Effector memory CD4-positive, alpha-beta T cell (primary cell): Measurements from ENCODE around the gene PRR5L.
A peak's percentile ranks its signal among the peaks of the same experiment; 100 is the strongest.

Experiments
- DNase-seq, 3 donors: peaks; one replicate each; pipeline ENCODE4 v3.0.0-alpha.2; 2020
- H3K27ac ChIP-seq: 2 replicates; pipeline ENCODE4 v1.7.0; 2013; ENCODE audit warnings: mild to moderate bottlenecking, low read length, moderate library complexity; ENCODE audit not compliant: insufficient read depth, poor library complexity, severe bottlenecking
- H3K27me3 ChIP-seq: replicated peaks from 2 replicates; pipeline ENCODE4 v1.7.0; 2013; ENCODE audit warnings: mild to moderate bottlenecking, low read length; ENCODE audit not compliant: insufficient read depth, control insufficient read depth, poor library complexity, severe bottlenecking
- H3K36me3 ChIP-seq: 2 replicates; pipeline ENCODE4 v1.7.0; 2013; ENCODE audit warnings: mild to moderate bottlenecking, low read length, moderate library complexity; ENCODE audit not compliant: control insufficient read depth, insufficient read depth
- H3K4me1 ChIP-seq: 2 replicates; pipeline ENCODE4 v1.7.0; 2013; ENCODE audit warnings: low read length, mild to moderate bottlenecking; ENCODE audit not compliant: control insufficient read depth, insufficient read depth, poor library complexity, severe bottlenecking
- H3K4me3 ChIP-seq: 2 replicates; pipeline ENCODE4 v1.7.0; 2013; ENCODE audit warnings: low read length, low read depth, mild to moderate bottlenecking; ENCODE audit not compliant: insufficient read depth, poor library complexity, severe bottlenecking
- H3K9me3 ChIP-seq: 2 replicates; pipeline ENCODE4 v1.7.0; 2013; ENCODE audit warnings: mild to moderate bottlenecking, low read length, moderate library complexity; ENCODE audit not compliant: control insufficient read depth

The PRR5L gene

GRCh38 chr11:36443661-36444060 lies 147.6 kb downstream of the PRR5L start:
- Histone ChIP-seq H3K27ac (no peak overlapping the region), H3K4me3 (no peak overlapping the region), H3K27me3 (no peaks in the 10 kb centered on the region), H3K9me3 (no peaks in the 10 kb centered on the region), H3K4me1 (no peaks in the 10 kb centered on the region), H3K36me3 (no peaks in the 10 kb centered on the region)
- no peak for DNase-seq

GRCh38 chr11:36446135-36446534 lies 150.0 kb downstream of the PRR5L start:
- Histone ChIP-seq H3K9me3 (no peaks in the 10 kb centered on the region), H3K27me3 (no peaks in the 10 kb centered on the region), H3K27ac (no peak overlapping the region), H3K4me1 (peaks cover 13% of the 10 kb centered on the region), H3K4me3 (no peak overlapping the region), H3K36me3 (no peaks in the 10 kb centered on the region)
- DNase-seq, result no peak

- Histone ChIP-seq H3K36me3 (no peaks in the 10 kb centered on the region), H3K27me3 (no peaks in the 10 kb centered on the region)
These were observed 151.4 kb downstream of the PRR5L start for GRCh38 chr11:36447514-36447913.

GRCh38 chr11:36447947-36448346 lies 151.9 kb downstream of the PRR5L start:
- Histone ChIP-seq H3K36me3 (no peaks in the 10 kb centered on the region), H3K9me3 (no peaks in the 10 kb centered on the region), H3K27me3 (no peaks in the 10 kb centered on the region), H3K27ac (no peak overlapping the region), H3K4me1 (peaks cover 30% of the 10 kb centered on the region), H3K4me3 (no peak overlapping the region)
- no peak for DNase-seq

More at GRCh38 chr11:36447514-36447913, 151.4 kb downstream of the PRR5L start:
- no peak overlapping the region for H3K27ac ChIP-seq
- H3K9me3 ChIP-seq, result no peaks in the 10 kb centered on the region
- DNase-seq, result no peak
- H3K4me1 ChIP-seq, result peaks cover 26% of the 10 kb centered on the region
- no peak overlapping the region for H3K4me3 ChIP-seq

- Histone ChIP-seq H3K27me3 (no peaks in the 10 kb centered on the region), H3K9me3 (no peaks in the 10 kb centered on the region), H3K36me3 (no peaks in the 10 kb centered on the region), H3K27ac (no peak overlapping the region), H3K4me1 (peaks cover 38% of the 10 kb centered on the region), H3K4me3 (peak overlapping the region; percentile 26)
- no peak for DNase-seq
These were observed 153.5 kb downstream of the PRR5L start for GRCh38 chr11:36449561-36450096.

- peak overlapping the region; percentile 26 for H3K4me3 ChIP-seq
- no peak overlapping the region for H3K27ac ChIP-seq
- no peaks in the 10 kb centered on the region for H3K36me3 ChIP-seq
- DNase-seq, result no peak
- H3K9me3 ChIP-seq, result no peaks in the 10 kb centered on the region
- H3K27me3 ChIP-seq, result no peaks in the 10 kb centered on the region
- H3K4me1 ChIP-seq, result peaks cover 38% of the 10 kb centered on the region
These were observed 154.1 kb downstream of the PRR5L start for GRCh38 chr11:36450110-36450572.

GRCh38 chr11:36451045-36451444 lies 155.0 kb downstream of the PRR5L start:
- peaks cover 38% of the 10 kb centered on the region for H3K4me1 ChIP-seq
- H3K27ac ChIP-seq, result no peak overlapping the region
- H3K36me3 ChIP-seq, result no peaks in the 10 kb centered on the region
- no peak overlapping the region for H3K4me3 ChIP-seq
- no peak for DNase-seq
- no peaks in the 10 kb centered on the region for H3K9me3 ChIP-seq
- no peaks in the 10 kb centered on the region for H3K27me3 ChIP-seq

GRCh38 chr11:36451681-36452080 lies 155.6 kb downstream of the PRR5L start:
- Histone ChIP-seq H3K4me1 (peaks cover 38% of the 10 kb centered on the region), H3K36me3 (peaks cover 2% of the 10 kb centered on the region), H3K27ac (no peak overlapping the region), H3K27me3 (no peaks in the 10 kb centered on the region), H3K4me3 (no peak overlapping the region), H3K9me3 (no peaks in the 10 kb centered on the region)
- no peak for DNase-seq

GRCh38 chr11:36452236-36452940 lies 156.3 kb downstream of the PRR5L start:
- H3K4me1 ChIP-seq, result peaks cover 38% of the 10 kb centered on the region
- DNase-seq, result no peak
- no peaks in the 10 kb centered on the region for H3K27me3 ChIP-seq
- no peak overlapping the region for H3K4me3 ChIP-seq
- H3K36me3 ChIP-seq, result peaks cover 4% of the 10 kb centered on the region
- H3K9me3 ChIP-seq, result no peaks in the 10 kb centered on the region
- H3K27ac ChIP-seq, result no peak overlapping the region

- H3K27ac ChIP-seq, result no peak overlapping the region
- no peak overlapping the region for H3K4me3 ChIP-seq
- no peak for DNase-seq
- H3K27me3 ChIP-seq, result no peaks in the 10 kb centered on the region
- peaks cover 38% of the 10 kb centered on the region for H3K4me1 ChIP-seq
- peaks cover 4% of the 10 kb centered on the region for H3K36me3 ChIP-seq
- H3K9me3 ChIP-seq, result no peaks in the 10 kb centered on the region
These were observed 156.9 kb downstream of the PRR5L start for GRCh38 chr11:36452961-36453360.
